OCI-LY7 (cell line): ENCODE data around the gene IER5. TPM values are rescaled to one million over a fixed set of nuclear protein-coding genes. Genes with fewer than 3 reads are reported as not detected.

ENCODE experiments used
- BruUV-seq: library from RNA; stranded (reverse); fragments of 400-500 nt; replicated peaks from 2 replicates; lab custom pipeline; 2021; lab: Mats Ljungman, UMichigan
- CTCF ChIA-PET: fragments of 300-600 bp; sonication (Branson Sonifier 250); formaldehyde crosslinking; loops from one replicate; lab custom pipeline; 2022; ENCODE audit warnings: antibody characterized with exemption; ENCODE audit not compliant: unreplicated experiment; lab: Charles Lee
- POLR2A ChIA-PET: fragments of 300-600 bp; sonication (Branson Sonifier 250); formaldehyde crosslinking; loops from one replicate; lab custom pipeline; 2022; ENCODE audit warnings: antibody characterized with exemption; lab: Charles Lee
- DNase-seq: peaks from one replicate; pipeline ENCODE4 v3.0.0-alpha.2; 2015; ENCODE audit warnings: low spot score
- H2AFZ ChIP-seq: fragments of 200-600 bp; sonication (generic), shearing (Covaris generic); 2 replicates; pipeline ENCODE4 v1.6.1; 2014; ENCODE audit warnings: mild to moderate bottlenecking, antibody characterized with exemption, low read length, moderate library complexity
- H3K27ac ChIP-seq: fragments of 200-600 bp; sonication (generic); 2 replicates; pipeline ENCODE4 v1.5.1; 2014; ENCODE audit warnings: mixed run types, low read depth, mild to moderate bottlenecking, moderate library complexity, low read length, inconsistent platforms; ENCODE audit not compliant: poor library complexity, severe bottlenecking
- H3K36me3 ChIP-seq: fragments of 200-600 bp; sonication (generic); 2 replicates; pipeline ENCODE4 v1.6.1; 2014; ENCODE audit warnings: mild to moderate bottlenecking, antibody characterized with exemption, low read length, moderate library complexity, mixed read lengths; ENCODE audit not compliant: insufficient read depth
- H3K4me1 ChIP-seq: fragments of 200-600 bp; sonication (generic); 2 replicates; pipeline ENCODE4 v1.5.1; 2014; ENCODE audit warnings: mild to moderate bottlenecking, low read length; ENCODE audit not compliant: insufficient read depth, poor library complexity, severe bottlenecking
- H3K4me2 ChIP-seq: fragments of 200-600 bp; sonication (generic); 2 replicates; pipeline ENCODE4 v1.6.1; 2014; ENCODE audit warnings: mild to moderate bottlenecking, low read length
- H3K4me3 ChIP-seq: fragments of 200-600 bp; sonication (generic); 2 replicates; pipeline ENCODE4 v1.5.1; 2014; ENCODE audit warnings: mild to moderate bottlenecking, low read depth, low read length; ENCODE audit not compliant: poor library complexity, severe bottlenecking
- H3K79me2 ChIP-seq: fragments of 200-600 bp; sonication (generic); 2 replicates; pipeline ENCODE4 v1.6.1; 2016; ENCODE audit warnings: low read depth, mild to moderate bottlenecking, low read length, moderate library complexity, mixed read lengths; ENCODE audit not compliant: insufficient read depth
- H3K9me2 ChIP-seq: fragments of 200-600 bp; sonication (generic); 2 replicates; pipeline ENCODE4 v1.6.1; 2016; ENCODE audit warnings: mild to moderate bottlenecking, low read length, mixed read lengths; ENCODE audit not compliant: insufficient read depth
- H3K9me3 ChIP-seq: fragments of 200-600 bp; sonication (generic); 2 replicates; pipeline ENCODE4 v1.6.1; 2014; ENCODE audit warnings: mild to moderate bottlenecking, mixed run types, low read length, mixed read lengths
- H4K20me1 ChIP-seq: fragments of 200-600 bp; sonication (generic); 2 replicates; pipeline ENCODE4 v1.6.1; 2014; ENCODE audit warnings: mild to moderate bottlenecking, antibody characterized with exemption, low read length, moderate library complexity, mixed read lengths; ENCODE audit not compliant: insufficient read depth
- CTCF ChIP-seq: fragments of 200-600 bp; sonication (generic); conservative IDR thresholded peaks from 2 replicates; pipeline ENCODE4 v1.5.1; 2014; ENCODE audit warnings: mild to moderate bottlenecking, antibody characterized with exemption, low read length, moderate library complexity, mixed read lengths
- EZH2phosphoT487 ChIP-seq: fragments of 200-600 bp; sonication (generic); IDR thresholded peaks from 2 replicates; pipeline ENCODE4 v1.6.1; 2018; ENCODE audit warnings: low read depth, borderline replicate concordance, mild to moderate bottlenecking, mixed run types, antibody characterized with exemption, low read length, moderate library complexity, mixed read lengths
- intact Hi-C: fragments of 100-400 bp; cut with micrococcal nuclease; formaldehyde crosslinking; loops from one replicate; pipeline ENCODE4 v1.10.0; 2022; ENCODE audit not compliant: unreplicated experiment
- total RNA-seq, 2 experiments: library from RNA; depleted of rRNA in 1 of 2; stranded (reverse); fragments of >200 nt in 1 of 2; shearing (Covaris generic) in 1 of 2; gene quantifications; 2 replicates each; pipeline ENCODE4 v1.2.3, GENCODE V29; 2014 to 2022

Gene IER5
- total RNA-seq, 2 experiments from 2014 or later = 7.2 to 14.3 TPM

- no peaks in the 10 kb centered on the region for H3K9me2 ChIP-seq
- H3K9me3 ChIP-seq = no peaks in the 10 kb centered on the region
- peak overlapping the region; percentile 87 for H2AFZ ChIP-seq
- no peaks in the 10 kb centered on the region; the same call in 1 of the 2 replicates for H4K20me1 ChIP-seq
- H3K27ac ChIP-seq = no peak overlapping the region
- peak overlapping the region; percentile 76 for H3K4me3 ChIP-seq
- intact Hi-C loops = loop anchor here (1.0 kb wide), 1 partner anchor 15 kb away; no protein-coding TSS in a partner anchor
- ChIA-PET POLR2A (interaction anchor here (0.6 to 2.1 kb wide), 10 partner anchors 9 to 278 kb away, joined by 3 to 8 read pairs (median 3); no protein-coding TSS in a partner anchor), CTCF (interaction anchor here (0.6 to 2.2 kb wide), 5 partner anchors 14 to 72 kb away, joined by 3 to 7 read pairs (median 3); no protein-coding TSS in a partner anchor)
- H3K36me3 ChIP-seq = no peaks in the 10 kb centered on the region
- TF ChIP-seq EZH2phosphoT487 = no peak
- H3K79me2 ChIP-seq = no peaks in the 10 kb centered on the region
- BruUV-seq = no TSS peak
- peak; percentile 87 for DNase-seq
- peak overlapping the region; percentile 98 for H3K4me2 ChIP-seq
- H3K4me1 ChIP-seq = peaks cover 17% of the 10 kb centered on the region
Measured at GRCh38 chr1:181105134-181106021, 16.9 kb downstream of the IER5 start.

GRCh38 chr1:181106022-181106312, 17.5 kb downstream of the IER5 start:
- Histone ChIP-seq H3K4me2 (peak overlapping the region; percentile 73), H4K20me1 (no peaks in the 10 kb centered on the region; the same call in 1 of the 2 replicates), H3K9me3 (no peaks in the 10 kb centered on the region), H3K4me3 (peak overlapping the region; percentile 76), H3K9me2 (no peaks in the 10 kb centered on the region), H3K79me2 (no peaks in the 10 kb centered on the region), H3K27ac (no peak overlapping the region), H3K36me3 (no peaks in the 10 kb centered on the region), H2AFZ (peak overlapping the region; percentile 55; the same call in 1 of the 2 replicates), H3K4me1 (peaks cover 17% of the 10 kb centered on the region)
- ChIA-PET POLR2A (interaction anchor here (0.7 to 2.1 kb wide), 6 partner anchors 8 to 204 kb away, joined by 3 to 8 read pairs (median 4); no protein-coding TSS in a partner anchor), CTCF (interaction anchor here (1.0 to 2.2 kb wide), 2 partner anchors 14 to 22 kb away, joined by 3 to 7 read pairs; no protein-coding TSS in a partner anchor)
- BruUV-seq = no TSS peak
- no peak for DNase-seq
- intact Hi-C loops = no loop called here
- TF ChIP-seq CTCF = 0 out of 2 replicates have a peak, but pooled peaks have one; percentile 10
- no peak for TF ChIP-seq EZH2phosphoT487

GRCh38 chr1:181106479-181106878, 18.0 kb downstream of the IER5 start:
- Histone ChIP-seq H3K4me1 (peaks cover 17% of the 10 kb centered on the region), H2AFZ (no peak overlapping the region), H3K36me3 (no peaks in the 10 kb centered on the region), H3K9me3 (no peaks in the 10 kb centered on the region), H3K4me2 (no peak overlapping the region), H4K20me1 (no peaks in the 10 kb centered on the region; the same call in 1 of the 2 replicates), H3K79me2 (no peaks in the 10 kb centered on the region), H3K9me2 (no peaks in the 10 kb centered on the region), H3K27ac (no peak overlapping the region), H3K4me3 (no peak overlapping the region)
- no peak for DNase-seq
- intact Hi-C loops = no loop called here
- no TSS peak for BruUV-seq
- TF ChIP-seq CTCF (no peak), EZH2phosphoT487 (no peak)
- ChIA-PET POLR2A (interaction anchor here (0.7 to 2.1 kb wide), 4 partner anchors 11 to 205 kb away, joined by 3 to 6 read pairs (median 4); no protein-coding TSS in a partner anchor), CTCF (interaction anchor here (1.0 kb wide), 1 partner anchor 22 kb away, joined by 3 read pairs; no protein-coding TSS in a partner anchor)
